Cortex of kidney (tissue), 1 donor: Measurements from ENCODE around the gene SECISBP2L.

ENCODE experiments used
- DNase-seq: peaks from one replicate; lab custom pipeline; 2025; lab: John Stamatoyannopoulos, UW

The SECISBP2L gene

GRCh38 chr15:49060710-49061495 lies 14.7 kb upstream of the SECISBP2L start:
- no peak for DNase-seq

GRCh38 chr15:49059491-49059890 lies 13.2 kb upstream of the SECISBP2L start:
- DNase-seq, result no peak

DNA sequence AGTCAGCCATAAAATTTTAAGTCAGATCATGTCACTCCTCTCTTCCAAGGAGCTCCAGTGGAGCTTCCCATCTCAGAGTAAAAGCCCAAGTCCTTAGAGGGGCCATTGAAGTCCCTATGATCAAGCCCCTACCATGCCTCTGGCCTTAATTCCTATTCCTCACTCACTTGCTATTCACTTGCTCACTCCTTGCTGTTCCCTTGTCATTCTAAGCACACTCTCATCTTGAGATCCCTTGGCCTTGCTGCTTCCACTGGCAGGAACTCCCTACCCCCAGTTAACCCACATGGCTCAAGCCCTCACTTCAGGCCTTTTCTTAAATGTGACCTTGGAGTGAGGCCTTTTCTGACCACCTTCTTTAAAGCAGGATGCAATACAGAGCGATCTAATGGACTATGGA lies 12.3 kb upstream of the SECISBP2L start:
- DNase-seq, result no peak

DNA sequence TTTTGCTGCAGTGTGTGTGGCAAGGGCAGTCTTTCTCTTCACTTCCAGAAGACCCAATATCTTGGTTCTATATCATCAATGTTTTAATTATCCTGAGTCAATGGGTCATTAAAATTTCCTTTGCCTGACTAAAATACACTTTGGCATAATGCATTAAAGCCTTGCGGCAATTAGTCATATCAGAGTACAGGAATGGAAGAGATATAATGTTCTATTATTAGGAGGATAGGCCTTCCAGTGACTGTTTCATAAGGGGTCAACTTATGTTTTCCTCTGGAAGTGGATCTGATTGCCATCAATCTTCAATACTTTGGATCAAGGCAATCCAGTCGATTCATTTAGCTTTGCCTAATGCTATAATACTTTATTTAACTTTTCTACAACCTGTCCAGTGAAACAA lies 9.4 kb upstream of the SECISBP2L start:
- DNase-seq, result no peak

DNA sequence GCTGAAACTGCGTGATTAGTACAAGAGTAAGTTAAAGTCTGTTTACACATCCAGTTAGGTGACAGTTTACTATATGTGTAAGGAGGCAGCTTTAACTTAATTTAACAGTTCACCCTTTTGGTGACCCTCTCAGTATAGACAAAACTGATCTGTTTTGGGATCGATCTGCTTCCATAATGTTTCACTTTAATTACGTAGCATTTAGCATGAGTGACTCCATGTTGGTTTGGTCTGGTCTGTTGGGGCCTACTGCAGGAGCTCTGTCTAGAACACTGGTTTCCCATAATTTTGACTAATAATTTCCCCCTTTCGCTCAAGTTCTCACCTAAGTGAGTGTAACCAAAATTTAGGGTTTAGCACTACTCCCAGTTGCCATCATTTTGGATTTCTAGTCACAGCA lies 6.4 kb upstream of the SECISBP2L start:
- no peak for DNase-seq

GRCh38 chr15:49047456-49047855 lies 1.2 kb upstream of the SECISBP2L start:
- DNase-seq, result no peak

- DNase-seq, result no peak
Observed at GRCh38 chr15:49045751-49046219, 461 bp downstream of the SECISBP2L start.

GRCh38 chr15:49044766-49045606 lies 1.3 kb downstream of the SECISBP2L start:
- DNase-seq, result no peak

- DNase-seq, result no peak
Observed at GRCh38 chr15:49044002-49044401, 2.2 kb downstream of the SECISBP2L start.

- DNase-seq, result no peak
Observed at GRCh38 chr15:49042165-49042564, 4.1 kb downstream of the SECISBP2L start.

DNA sequence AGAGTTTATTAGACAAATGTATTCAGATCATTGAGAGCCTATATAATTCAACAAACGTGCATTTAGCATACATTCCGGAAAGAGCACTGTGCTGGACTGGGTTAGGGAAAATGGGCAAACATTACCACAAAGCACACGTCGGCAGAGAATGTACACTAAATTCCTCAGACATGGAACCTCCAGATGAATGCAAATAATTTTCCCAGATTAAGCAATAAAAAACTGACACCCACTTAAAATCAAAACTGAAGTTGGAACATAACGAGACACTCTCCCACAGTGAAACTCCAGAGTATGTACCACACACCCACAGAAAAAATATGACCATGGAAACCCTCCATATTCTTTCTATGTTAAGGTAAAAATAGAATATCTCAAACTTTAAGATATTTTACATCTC lies 4.8 kb downstream of the SECISBP2L start:
- DNase-seq, result no peak

DNA sequence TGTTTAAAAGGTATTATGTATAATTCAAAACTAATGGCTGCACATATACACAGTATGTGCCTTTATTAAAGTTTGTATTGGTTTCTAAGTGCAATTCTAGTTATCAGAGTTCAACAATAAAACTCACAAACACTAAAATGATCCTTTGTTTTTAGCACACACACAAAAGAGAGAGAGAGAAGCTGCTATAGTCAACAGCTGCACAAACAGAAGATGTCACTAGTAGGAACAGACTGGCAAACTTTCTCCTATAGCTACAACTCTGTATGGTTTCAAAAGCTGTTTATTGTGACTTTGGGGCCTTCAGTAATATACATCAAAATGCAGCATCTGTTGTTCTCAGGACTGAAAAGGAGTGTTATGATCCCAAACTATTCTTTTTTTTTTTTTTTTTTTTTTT lies 6.1 kb downstream of the SECISBP2L start:
- DNase-seq, result no peak

DNA sequence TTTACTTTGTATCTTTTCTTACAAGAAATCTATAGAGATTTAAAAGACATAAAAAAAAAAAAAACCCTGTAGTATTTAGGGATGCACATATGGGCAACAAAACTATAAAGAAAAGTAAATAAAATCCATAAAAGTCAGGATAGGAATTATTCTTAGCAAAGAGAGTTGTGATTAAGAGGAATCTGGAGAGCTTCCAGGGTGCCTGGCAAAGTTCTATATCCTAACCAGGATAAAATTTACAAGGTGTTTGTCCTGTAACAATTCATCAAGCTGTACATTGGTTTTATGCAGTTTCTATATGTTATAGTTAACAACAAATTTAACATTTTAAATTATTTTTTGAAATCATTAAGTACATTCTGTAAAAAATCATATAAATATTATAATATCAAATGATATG lies 7.9 kb downstream of the SECISBP2L start:
- no peak for DNase-seq

DNA sequence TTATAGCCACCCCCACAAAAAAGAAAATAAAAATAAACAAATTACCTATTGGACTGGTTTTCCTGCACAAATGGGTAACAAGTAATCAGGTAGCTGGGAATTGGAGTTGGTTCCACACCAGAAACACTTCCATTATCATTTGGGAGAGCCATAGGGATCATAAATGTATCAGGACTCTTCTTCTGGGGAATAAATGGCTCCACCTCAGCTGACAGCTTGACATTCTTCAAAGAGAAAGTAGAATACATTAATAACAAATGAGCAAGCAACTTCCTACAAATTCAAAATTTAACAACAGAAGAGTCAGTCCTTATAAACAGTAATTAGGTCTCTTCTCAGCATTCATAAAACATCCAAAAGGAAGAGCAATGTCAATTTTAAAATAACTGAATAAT lies 8.7 kb downstream of the SECISBP2L start:
- DNase-seq, result no peak

- no peak for DNase-seq
Observed at GRCh38 chr15:49036650-49037545, 9.3 kb downstream of the SECISBP2L start.

- no peak for DNase-seq
Observed at GRCh38 chr15:49035825-49036224, 10.4 kb downstream of the SECISBP2L start.

DNA sequence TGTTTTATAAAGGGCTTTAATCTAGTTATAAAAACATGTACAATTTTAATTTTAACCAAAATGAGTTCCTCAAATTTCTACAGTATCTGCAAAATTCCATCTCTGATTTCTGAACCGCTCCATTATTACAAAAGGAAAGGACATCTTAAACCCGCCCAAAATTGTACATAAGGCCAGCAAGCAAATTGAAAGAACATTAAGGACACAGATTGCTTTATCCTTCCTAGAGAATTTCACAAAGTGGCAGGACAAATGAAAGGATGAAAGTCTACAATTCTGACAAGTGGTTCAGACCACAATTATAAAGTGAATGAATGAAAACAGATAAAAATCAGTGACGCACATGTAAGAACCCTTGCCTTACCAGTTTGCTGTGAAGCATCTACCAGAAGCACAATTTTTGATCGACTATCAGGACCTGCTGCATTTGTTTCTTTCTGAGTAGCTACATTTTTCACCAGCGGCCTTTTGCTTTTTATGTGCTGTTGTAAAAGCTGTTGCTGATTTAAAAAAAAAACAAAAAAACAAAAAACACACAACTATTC lies 13.6 kb downstream of the SECISBP2L start:
- no peak for DNase-seq

DNA sequence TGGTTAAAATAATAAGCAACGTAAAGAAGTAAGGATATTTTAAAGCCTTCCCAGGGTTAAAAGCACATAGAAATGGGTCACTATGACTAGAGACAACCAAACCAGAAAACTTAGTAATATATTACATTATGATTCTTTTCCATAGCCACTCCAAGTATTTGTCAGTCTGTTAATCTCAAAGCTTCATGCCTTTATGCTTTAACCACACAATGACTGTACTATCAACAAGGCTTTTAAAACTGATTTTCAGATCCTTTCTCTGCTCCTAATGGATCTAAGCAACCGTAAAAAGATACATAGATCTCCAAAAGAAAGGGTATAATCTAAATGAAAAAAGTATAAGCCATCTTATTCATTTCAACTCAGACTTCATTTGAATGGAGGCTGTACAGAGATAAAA lies 14.4 kb downstream of the SECISBP2L start:
- DNase-seq, result no peak

- DNase-seq, result no peak
Observed at GRCh38 chr15:49026700-49027099, 19.5 kb downstream of the SECISBP2L start.

DNA sequence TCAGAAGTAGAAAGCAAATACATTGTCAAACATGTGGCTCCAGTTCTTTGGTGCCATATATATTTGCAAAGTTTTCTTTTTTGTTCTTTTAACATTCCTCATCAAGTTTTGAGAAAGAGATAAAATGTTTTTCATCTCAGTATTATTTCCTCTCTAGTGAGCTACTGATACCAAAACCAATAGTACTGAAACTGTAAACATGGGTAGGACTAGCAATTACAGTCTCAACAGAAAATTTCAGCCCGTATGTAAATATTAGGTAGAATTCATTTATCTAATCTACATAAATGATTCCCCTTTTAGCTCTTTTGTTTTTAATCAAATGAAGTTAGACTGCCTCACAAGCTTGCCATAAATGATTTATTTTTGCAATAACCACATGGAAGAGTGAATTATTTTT lies 21.4 kb downstream of the SECISBP2L start:
- DNase-seq, result no peak

DNA sequence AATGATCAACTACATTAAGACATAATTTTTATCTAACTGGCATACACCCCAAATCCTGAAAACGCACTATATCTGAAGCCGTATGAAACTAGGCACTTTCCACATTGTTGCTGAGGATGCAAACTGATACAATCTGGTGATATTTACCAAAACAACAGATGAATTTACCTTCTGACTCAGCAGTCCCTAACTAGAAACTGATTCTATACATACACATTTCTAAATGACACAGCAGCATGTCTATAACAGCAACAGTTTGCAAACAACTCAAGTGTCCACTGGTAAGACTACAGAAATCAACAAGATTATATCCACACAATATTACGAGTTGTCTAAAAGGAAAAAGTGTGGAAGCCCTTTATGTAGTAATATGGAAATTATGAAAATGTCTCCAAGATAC lies 22.9 kb downstream of the SECISBP2L start:
- DNase-seq, result no peak

DNA sequence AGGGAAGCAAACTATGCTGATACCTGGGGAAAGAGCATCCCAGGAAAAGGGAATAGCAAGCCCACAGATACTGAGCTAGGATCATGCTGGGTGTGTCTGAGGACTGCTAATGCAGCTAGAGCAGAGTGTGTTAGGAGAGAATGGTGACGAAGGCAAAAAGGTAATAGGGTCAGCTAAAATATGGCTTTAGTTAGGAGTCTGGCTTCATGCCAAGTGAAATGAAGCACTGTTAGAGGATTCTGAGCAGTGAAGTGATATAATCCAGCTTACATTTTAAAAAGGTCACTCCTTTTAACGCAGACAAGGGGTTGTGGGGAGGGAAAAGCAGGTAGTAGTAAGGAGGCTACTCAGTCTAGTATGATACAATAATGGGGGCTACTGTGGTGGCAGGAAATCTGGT lies 30.4 kb downstream of the SECISBP2L start:
- no peak for DNase-seq
